Kidney epithelial cell (primary cell): ENCODE results near the gene FUCA1. TPM values are rescaled to one million over a fixed set of nuclear protein-coding genes. Genes with fewer than 3 reads are reported as not detected.
A peak's percentile ranks its signal among the peaks of the same experiment; 100 is the strongest.

Experiments used
- DNase-seq: peaks from one replicate; pipeline ENCODE4 v3.0.0-alpha.2; 2010; ENCODE audit warnings: low read depth
- H3K27me3 ChIP-seq: 2 replicates; pipeline ENCODE4 v1.6.0; 2011; ENCODE audit warnings: low read length; ENCODE audit not compliant: control insufficient read depth, insufficient read depth
- H3K36me3 ChIP-seq: 2 replicates; pipeline ENCODE4 v1.5.1; 2011; ENCODE audit warnings: low read length; ENCODE audit not compliant: control insufficient read depth, insufficient read depth
- H3K4me3 ChIP-seq: 2 replicates; pipeline ENCODE4 v1.5.1; 2011; ENCODE audit warnings: low read depth, mild to moderate bottlenecking, control low read depth, low read length
- CTCF ChIP-seq: IDR thresholded peaks from 2 replicates; pipeline ENCODE4 v1.5.1; 2011; ENCODE audit warnings: mild to moderate bottlenecking, moderate library complexity, low read length, control low read depth, inconsistent platforms; ENCODE audit not compliant: insufficient read depth, poor library complexity, severe bottlenecking
- total RNA-seq: library from RNA; depleted of rRNA; stranded (reverse); fragments of >200 nt; gene quantifications from 2 replicates; pipeline ENCODE4 v1.2.3, GENCODE V29; 2015

Gene FUCA1
- total RNA-seq, 1 donor from 2014 or later, result 40.7 TPM

- TF ChIP-seq CTCF, result no peak
- H3K27me3 ChIP-seq, result no peaks in the 10 kb centered on the region
- peaks cover 3% of the 10 kb centered on the region for H3K36me3 ChIP-seq
- H3K4me3 ChIP-seq, result peak overlapping the region; percentile 97
- DNase-seq, result no peak
These were observed 68.9 kb downstream of the FUCA1 start for GRCh38 chr1:23799255-23799569.

GRCh38 chr1:23798662-23799142 lies 69.4 kb downstream of the FUCA1 start:
- no peak for TF ChIP-seq CTCF
- peaks cover 4% of the 10 kb centered on the region for H3K36me3 ChIP-seq

GRCh38 chr1:23797478-23798448 lies 70.3 kb downstream of the FUCA1 start:
- H3K36me3 ChIP-seq, result peaks cover 5% of the 10 kb centered on the region
- H3K4me3 ChIP-seq, result no peak overlapping the region
- no peaks in the 10 kb centered on the region for H3K27me3 ChIP-seq
- TF ChIP-seq CTCF, result no peak
- no peak for DNase-seq

More at GRCh38 chr1:23798662-23799142, 69.4 kb downstream of the FUCA1 start:
- Histone ChIP-seq H3K27me3 (no peaks in the 10 kb centered on the region), H3K4me3 (no peak overlapping the region)
- DNase-seq, result no peak

GRCh38 chr1:23796466-23797271 lies 71.4 kb downstream of the FUCA1 start:
- DNase-seq, result no peak

GRCh38 chr1:23795676-23796465 lies 72.2 kb downstream of the FUCA1 start:
- H3K36me3 ChIP-seq, result peaks cover 5% of the 10 kb centered on the region
- DNase-seq, result no peak
- TF ChIP-seq CTCF, result no peak
- H3K27me3 ChIP-seq, result no peaks in the 10 kb centered on the region
- no peak overlapping the region for H3K4me3 ChIP-seq

More at GRCh38 chr1:23796466-23797271, 71.4 kb downstream of the FUCA1 start:
- H3K27me3 ChIP-seq, result no peaks in the 10 kb centered on the region
- no peak overlapping the region for H3K4me3 ChIP-seq
- TF ChIP-seq CTCF, result no peak
- H3K36me3 ChIP-seq, result peaks cover 5% of the 10 kb centered on the region

Other genes starting within 250 kb of the FUCA1 start
- gene RPL11, start 176.5 kb downstream of the FUCA1 start, total RNA-seq, result 932 and 942 TPM in 2 replicates
- gene ELOA, start 124.8 kb downstream of the FUCA1 start, total RNA-seq, result 51.8 and 56.7 TPM in 2 replicates
- 33.6 and 37.6 TPM in 2 replicates for gene PITHD1, start 89.9 kb downstream of the FUCA1 start, total RNA-seq
- 163 and 235 TPM in 2 replicates for gene LYPLA2, start 77.1 kb downstream of the FUCA1 start, total RNA-seq
- 158 and 164 TPM in 2 replicates for gene GALE, start 67.5 kb downstream of the FUCA1 start, total RNA-seq
- 52.4 and 65.6 TPM in 2 replicates for gene HMGCL, start 42.9 kb downstream of the FUCA1 start, total RNA-seq
- not detected in 2 replicates for gene CNR2, start 45.1 kb upstream of the FUCA1 start, total RNA-seq
- 95.9 and 102 TPM in 2 replicates for gene PNRC2, start 91.5 kb upstream of the FUCA1 start, total RNA-seq
- gene SRSF10, start 112.0 kb upstream of the FUCA1 start, total RNA-seq, result 74.3 and 83.7 TPM in 2 replicates
- 7.9 and 8.1 TPM in 2 replicates for gene MYOM3, start 243.8 kb upstream of the FUCA1 start, total RNA-seq